ENCODE results near the gene ARHGAP9.

ARHGAP9 gene

DNA sequence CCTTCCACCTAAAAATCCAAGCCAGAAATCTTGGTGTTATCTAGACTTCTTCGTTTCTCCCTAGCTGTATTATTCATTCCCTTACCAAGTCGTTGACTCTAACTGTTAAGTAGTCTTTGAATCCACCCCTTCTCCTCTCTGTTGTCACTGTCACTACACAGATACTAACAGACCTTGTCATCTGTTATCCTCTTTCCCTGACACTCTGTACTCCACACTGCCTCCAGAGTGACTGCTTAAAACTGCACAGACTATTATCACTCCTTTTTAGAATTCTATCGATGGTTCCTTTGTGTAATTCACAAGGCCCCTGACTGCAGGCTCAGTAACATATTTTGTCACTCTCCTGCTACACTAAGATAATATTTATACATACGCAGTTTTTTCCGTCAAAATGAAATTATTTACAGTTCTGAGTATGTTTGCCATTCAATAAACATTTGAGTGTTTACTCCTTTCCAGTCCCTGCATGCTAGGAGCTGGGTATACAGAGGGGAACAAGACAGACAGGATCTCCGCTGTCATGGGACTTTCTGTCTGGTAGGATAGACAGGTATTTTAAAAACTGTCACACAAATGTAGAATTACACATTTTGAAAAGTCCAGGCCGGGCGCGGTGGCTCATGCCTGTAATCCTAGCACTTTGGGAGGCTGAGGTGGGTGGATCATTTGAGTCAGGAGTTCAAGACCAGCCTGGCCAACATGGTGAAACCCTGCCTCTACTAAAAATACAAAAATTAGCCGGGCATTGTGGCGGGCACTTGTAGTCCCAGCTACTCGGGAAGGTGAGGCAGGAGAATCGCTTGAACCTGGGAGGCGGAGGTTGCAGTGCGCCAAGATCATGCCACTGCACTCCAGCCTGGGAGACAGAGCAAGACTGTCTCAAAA lies 12.0 kb upstream of the ARHGAP9 start:
- no peak for DNase-seq (ENCODE audit: low read depth in 2 of 2)

GRCh38 chr12:57490126-57490525 lies 10.5 kb upstream of the ARHGAP9 start:
- no peak for DNase-seq (ENCODE audit: low read depth in 2 of 2)

- DNase-seq (ENCODE audit: low read depth in 2 of 2): no peak
Measured at GRCh38 chr12:57489157-57489641, 9.5 kb upstream of the ARHGAP9 start.

GRCh38 chr12:57488402-57489156 lies 8.9 kb upstream of the ARHGAP9 start:
- DNase-seq (ENCODE audit: low read depth in 2 of 2): no peak

GRCh38 chr12:57487597-57488401 lies 8.1 kb upstream of the ARHGAP9 start, which contains the start of gene MARS1:
TSS of gene MARS1 (plus strand) at chr12:57488068. CDS start at chr12:57488091, 23 bp downstream.
- peak; percentile 88 to 89 for DNase-seq (ENCODE audit: low read depth in 2 of 2)

- no peak for DNase-seq (ENCODE audit: low read depth in 2 of 2)
Measured at GRCh38 chr12:57487055-57487596, 7.5 kb upstream of the ARHGAP9 start.

- no peak for DNase-seq (ENCODE audit: low read depth in 2 of 2)
Measured at GRCh38 chr12:57485695-57486094, 6.0 kb upstream of the ARHGAP9 start.

GRCh38 chr12:57483466-57483865 lies 3.8 kb upstream of the ARHGAP9 start:
- no peak for DNase-seq (ENCODE audit: low read depth in 2 of 2)

DNA sequence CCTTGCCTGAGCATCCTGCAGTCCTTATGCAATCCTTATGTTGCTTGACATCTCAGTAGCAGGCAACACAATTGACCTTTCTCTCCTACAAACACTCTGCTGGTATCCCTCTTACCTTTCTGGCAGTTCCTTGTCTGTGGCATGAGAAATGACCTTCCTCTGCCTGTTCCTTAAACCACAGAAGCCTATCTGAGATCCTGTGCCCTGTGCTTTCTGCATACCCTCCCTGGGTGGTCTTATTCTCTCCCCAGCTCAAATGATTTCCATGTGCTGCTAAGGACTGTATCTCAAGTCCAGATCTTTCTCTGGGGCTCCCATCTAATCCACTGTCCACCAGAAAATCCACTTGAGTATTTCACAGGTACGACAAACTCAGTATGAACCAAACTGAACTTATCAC lies 2.0 kb upstream of the ARHGAP9 start:
- no peak for DNase-seq (ENCODE audit: low read depth in 2 of 2)

GRCh38 chr12:57479043-57479375 lies 657 bp downstream of the ARHGAP9 start:
- no peak for DNase-seq (ENCODE audit: low read depth in 2 of 2)

GRCh38 chr12:57477710-57478681 lies 1.7 kb downstream of the ARHGAP9 start:
- DNase-seq (ENCODE audit: low read depth in 2 of 2): no peak

DNA sequence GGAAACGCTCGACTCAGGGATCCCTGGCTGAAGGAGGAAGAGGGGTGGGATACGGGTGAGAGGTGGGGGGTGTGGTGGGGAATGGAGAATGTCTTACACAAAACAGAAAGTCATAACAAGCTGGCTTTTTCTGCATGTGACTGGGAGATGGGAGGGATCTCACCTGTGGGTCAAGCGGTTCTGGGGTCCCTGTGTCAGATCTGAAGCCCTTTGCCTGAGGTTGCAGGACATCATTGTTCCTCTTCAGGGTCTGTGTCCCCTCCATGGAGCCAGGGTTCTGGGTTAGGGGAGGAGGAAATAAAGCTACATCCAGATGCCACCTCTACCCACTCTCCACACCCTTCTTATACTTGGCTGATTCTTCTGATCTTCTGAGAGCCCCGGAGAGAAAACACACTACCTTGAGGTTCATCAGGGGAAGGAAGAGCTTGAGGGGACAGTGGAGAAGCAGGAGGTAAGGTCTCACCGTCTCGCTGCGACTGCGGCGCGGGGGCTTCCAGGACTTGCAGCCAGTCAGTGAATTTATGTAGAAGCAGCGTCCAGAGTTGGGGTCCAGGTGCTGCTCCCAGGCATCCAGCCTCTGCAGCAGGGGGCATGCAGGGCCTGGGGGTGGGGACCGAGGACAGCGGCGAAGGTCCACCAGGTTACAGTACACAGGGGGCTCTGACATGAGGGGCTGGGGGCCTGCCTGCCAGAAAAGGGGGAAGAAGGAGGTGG lies 2.5 kb downstream of the ARHGAP9 start:
- DNase-seq (ENCODE audit: low read depth in 2 of 2): no peak

- peak; percentile 80 to 88 for DNase-seq (ENCODE audit: low read depth in 2 of 2)
Measured at GRCh38 chr12:57476162-57476992, 3.3 kb downstream of the ARHGAP9 start.

DNA sequence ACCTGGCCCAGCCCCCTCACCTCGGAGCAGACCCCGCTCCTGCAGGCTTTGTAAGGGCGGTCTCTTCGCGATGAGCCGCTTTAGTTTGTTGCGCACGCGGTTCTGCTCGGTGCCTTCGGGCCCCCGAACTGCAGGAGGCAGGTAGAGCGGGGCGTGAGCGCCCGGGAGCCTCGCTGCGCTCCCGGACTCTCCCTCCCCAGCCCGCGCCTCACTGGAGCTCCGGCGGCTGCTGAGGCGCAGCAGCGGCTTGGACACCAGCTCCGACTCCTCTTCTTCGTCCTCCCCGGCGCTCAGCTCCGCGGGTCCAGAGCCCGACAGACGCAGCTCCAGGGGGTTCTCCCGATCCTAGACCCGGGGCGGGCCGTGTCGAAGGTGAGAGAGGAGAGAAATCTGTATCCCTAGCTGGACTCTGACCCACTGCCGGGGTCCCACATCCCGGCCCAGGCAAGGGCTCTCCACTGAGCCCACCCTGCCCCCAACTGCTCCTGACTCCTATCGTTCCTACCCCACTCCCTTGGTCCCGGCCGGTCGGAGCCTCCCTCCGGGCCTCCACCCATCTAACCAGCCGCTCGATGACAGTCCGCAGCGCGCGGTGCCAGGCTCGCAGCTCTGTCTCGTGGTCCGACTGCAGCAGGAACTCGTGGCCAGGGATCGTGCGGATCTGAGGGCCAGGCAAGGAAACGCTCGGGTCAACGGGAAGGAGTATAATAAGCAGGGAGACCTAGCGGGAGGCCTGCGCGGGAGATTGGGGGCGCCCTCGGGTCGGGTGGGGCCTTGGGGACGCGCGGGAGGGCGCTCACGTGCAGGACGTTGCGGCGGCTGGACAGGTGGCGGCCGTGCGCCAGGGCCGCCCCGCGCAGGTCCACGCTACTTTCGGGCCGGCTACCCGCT lies 4.2 kb downstream of the ARHGAP9 start:
- no peak for DNase-seq (ENCODE audit: low read depth in 2 of 2)

GRCh38 chr12:57474862-57475261 lies 4.8 kb downstream of the ARHGAP9 start:
- no peak for DNase-seq (ENCODE audit: low read depth in 2 of 2)

DNA sequence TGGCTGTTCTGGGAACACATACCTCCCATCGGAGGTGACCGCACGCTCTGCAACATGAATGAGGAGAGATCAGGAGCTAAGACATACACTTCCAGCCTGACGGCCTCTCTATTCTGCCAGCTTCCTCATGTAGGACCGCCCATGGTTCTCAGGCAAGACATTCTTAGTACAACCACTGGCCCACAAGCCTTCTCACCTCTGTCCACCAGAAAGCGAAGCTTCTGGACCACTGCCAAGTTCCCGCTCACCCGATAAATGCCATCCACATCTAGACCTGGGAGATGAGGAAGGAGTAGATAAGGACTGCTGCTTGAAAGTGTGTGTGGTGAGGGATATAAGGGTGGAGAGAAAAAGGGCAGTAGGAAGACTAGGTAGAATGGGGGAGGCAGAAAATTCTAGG lies 5.2 kb downstream of the ARHGAP9 start:
- no peak for DNase-seq (ENCODE audit: low read depth in 2 of 2)

DNA sequence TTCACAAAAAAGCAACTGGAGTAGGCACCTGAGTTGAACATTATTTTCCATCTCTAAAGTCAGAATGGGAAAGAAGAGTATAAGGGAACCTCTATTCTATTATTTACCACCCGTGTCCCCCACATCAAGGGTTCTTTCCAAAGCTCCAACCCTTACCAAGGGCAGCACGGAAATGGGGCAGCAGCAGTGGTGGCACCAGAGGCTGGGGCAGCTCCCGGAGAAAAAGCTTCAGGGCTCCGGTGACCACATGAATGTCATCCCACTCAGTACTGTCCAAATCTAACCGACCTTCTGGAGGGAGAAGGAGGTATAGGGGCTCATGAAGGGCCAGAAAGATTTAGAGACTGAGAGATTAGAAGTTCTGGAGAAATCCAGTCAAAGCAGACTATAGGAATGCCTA lies 5.8 kb downstream of the ARHGAP9 start:
- no peak for DNase-seq (ENCODE audit: low read depth in 2 of 2)

DNA sequence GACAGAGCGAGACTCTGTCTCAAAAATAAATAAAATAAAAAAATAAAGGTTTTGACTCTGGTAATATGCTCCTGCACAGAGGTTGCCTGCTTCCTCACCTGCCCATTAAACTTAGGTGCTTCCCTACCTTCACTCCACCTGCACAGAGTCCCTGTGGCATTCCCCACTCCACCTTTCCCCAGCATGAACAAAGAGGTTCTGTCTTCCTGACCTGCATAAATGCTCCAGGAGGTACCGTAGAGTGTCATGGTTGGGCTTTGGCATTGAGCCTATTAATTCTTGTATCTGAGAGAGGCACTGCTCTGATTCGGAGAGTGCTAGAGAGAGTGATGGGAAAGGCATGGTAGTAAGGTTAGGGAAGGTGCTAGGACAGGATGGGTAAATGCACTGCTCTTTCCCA lies 6.3 kb downstream of the ARHGAP9 start:
- no peak for DNase-seq (ENCODE audit: low read depth in 2 of 2)
